COLO668 (cell line): ENCODE data around the gene PRDM15.

Source experiments
- DNase-seq: peaks from one replicate; lab custom pipeline; 2025; ENCODE audit not compliant: unreplicated experiment; lab: John Stamatoyannopoulos, UW

Gene PRDM15

GRCh38 chr21:41885341-41886024 lies 6.3 kb upstream of the PRDM15 start:
- peak; percentile 77 for DNase-seq

- no peak for DNase-seq
Observed at GRCh38 chr21:41884501-41885030, 5.4 kb upstream of the PRDM15 start.

- no peak for DNase-seq
Observed at GRCh38 chr21:41883582-41883981, 4.4 kb upstream of the PRDM15 start.

GRCh38 chr21:41881051-41881450 lies 1.9 kb upstream of the PRDM15 start:
- DNase-seq = no peak

- DNase-seq = no peak
Observed at GRCh38 chr21:41880153-41880552, 1.0 kb upstream of the PRDM15 start.

- peak; percentile 94 for DNase-seq
Observed at GRCh38 chr21:41878831-41879189, 334 bp downstream of the PRDM15 start.

- peak; percentile 77 for DNase-seq
Observed at GRCh38 chr21:41877901-41878830, 978 bp downstream of the PRDM15 start.

GRCh38 chr21:41876928-41877652 lies 2.1 kb downstream of the PRDM15 start:
- DNase-seq = no peak

DNA sequence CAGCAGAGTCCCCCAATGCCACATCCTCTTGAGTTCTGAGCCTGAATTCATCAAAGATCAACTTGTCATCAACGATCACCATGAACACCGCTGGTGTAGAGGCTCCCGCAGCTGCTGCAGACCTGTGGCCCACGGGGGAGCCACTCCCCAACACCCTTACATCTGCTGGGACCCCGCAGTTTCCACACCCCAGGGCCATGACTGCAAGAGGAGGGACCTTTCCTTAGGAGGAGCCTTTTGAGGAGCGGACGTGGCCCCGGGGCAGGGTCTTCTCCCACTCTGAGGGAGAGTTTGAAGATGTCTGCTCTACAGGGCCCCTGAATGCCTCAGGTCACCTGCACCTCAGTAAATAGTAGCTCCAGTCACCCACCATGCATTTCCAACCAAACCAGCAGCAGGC lies 2.7 kb downstream of the PRDM15 start:
- DNase-seq = no peak

- DNase-seq = no peak
Observed at GRCh38 chr21:41875086-41875485, 4.1 kb downstream of the PRDM15 start.

DNA sequence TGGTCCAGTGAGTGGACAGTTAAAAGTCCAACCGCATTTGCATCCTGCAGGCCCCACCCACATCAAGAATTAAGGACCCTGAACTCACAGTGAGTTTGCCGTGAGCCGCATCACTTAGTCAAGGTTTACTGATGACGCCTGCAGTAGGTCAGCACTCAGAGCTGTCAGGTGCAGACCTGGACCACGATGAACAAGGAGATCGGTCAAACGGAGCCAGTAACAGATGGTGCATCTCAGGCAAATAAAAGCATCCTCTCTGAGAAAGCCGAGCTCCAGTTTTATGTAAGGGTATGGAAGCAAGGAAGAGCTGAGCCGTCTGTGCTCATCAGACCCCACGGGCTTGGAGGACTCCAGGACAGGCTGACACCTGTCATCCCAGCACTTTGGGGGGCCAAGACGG lies 4.5 kb downstream of the PRDM15 start:
- no peak for DNase-seq

GRCh38 chr21:41873426-41873825 lies 5.7 kb downstream of the PRDM15 start:
- DNase-seq = no peak

- no peak for DNase-seq
Observed at GRCh38 chr21:41873005-41873404, 6.1 kb downstream of the PRDM15 start.

- DNase-seq = no peak
Observed at GRCh38 chr21:41871293-41872030, 7.7 kb downstream of the PRDM15 start.

DNA sequence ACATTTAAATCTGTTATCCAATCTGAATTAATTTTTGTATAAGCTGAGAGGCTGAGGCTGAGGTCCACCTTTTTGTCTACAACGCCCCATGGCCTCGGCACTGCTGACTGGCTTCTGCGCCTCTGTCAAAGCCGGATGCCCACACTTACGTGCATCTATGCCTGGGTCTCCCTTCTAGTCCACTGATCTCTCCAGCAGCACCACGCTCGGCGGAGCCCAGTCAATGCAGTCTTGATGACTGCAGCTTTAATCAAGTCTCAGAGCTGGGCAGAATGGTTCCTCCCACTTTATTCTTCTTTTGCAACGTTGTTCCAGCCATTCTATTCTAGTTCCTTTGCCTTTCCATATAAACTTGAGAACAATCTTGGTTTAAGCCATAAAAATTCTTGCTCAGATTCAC lies 9.4 kb downstream of the PRDM15 start:
- no peak for DNase-seq

DNA sequence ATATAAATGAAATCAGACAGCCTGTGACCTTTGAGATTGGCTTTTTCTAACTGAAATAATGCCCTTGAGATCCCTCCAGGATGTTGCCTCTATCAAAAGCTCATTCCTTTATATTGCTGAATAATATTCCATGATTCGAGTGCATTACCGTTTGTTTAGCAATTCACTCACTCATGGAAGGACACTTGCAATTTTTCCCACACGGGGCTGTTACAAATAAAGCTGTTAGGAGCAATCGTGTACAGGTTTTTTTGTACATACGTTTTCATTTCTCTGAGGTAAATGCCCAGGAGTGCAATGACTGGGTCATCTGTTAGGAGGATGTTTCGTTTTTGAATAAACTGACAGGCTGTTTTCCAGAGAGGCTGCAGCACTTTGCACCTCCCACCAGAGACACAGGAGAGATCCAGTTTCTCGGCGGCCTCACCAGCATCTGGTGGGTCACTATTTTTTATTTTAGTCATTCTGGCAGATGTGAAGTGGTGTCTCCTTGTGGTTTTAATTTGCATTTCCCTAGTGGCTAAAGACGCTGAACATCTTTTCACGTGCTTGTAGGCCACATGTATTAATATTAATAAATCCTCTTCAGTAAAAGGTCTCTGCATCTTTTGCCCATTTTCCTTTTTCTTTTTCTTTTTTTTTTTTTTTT lies 11.0 kb downstream of the PRDM15 start:
- no peak for DNase-seq

- no peak for DNase-seq
Observed at GRCh38 chr21:41867313-41867712, 11.8 kb downstream of the PRDM15 start.

DNA sequence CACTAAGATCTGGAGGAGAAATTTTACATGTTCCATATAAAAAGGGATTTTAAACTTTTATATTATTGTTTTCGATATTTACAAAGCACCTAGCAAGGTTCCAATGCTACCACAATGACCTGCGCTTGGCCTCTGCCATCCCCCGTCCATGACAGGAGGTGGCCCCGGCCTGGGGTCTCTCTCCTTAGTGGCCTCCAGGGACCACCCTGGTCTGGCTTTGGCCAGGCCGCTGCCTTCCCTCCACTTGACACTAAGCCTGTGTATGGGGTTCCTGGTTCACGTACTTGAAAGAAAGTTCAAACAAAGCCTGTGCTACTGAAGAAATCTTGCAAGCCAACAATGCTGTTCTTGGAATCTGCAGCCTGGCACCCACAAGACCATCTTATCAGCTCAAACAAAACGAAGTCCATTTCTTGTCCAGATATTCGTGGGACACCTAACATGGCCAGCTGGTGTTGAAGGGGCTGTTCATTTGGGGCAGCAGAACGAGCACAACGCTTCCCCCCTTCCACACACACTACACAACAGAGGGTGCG lies 12.8 kb downstream of the PRDM15 start:
- DNase-seq = no peak

GRCh38 chr21:41865002-41865777 lies 14.0 kb downstream of the PRDM15 start:
- no peak for DNase-seq
